GM21423 (cell line): ENCODE data around the gene LAMC1.

Experiments
- ATAC-seq: cut with Tn5 transposase; IDR thresholded peaks from one replicate; pipeline ENCODE4 v1.9.1; 2021; ENCODE audit warnings: mild to moderate bottlenecking, moderate library complexity; ENCODE audit not compliant: unreplicated experiment

LAMC1 gene

DNA sequence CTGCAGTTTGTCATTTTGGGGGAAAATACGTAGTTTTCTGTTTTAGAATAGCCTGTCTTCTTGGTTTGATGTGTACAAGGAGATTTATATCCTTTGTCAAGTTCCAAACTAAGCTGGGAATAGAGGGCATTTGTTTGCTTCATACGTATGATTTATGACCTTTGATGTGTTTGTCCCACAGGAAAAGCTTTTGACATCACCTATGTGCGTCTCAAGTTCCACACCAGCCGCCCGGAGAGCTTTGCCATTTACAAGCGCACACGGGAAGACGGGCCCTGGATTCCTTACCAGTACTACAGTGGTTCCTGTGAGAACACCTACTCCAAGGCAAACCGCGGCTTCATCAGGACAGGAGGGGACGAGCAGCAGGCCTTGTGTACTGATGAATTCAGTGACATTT, 79.9 kb downstream of the LAMC1 start:
- no peak for ATAC-seq

DNA sequence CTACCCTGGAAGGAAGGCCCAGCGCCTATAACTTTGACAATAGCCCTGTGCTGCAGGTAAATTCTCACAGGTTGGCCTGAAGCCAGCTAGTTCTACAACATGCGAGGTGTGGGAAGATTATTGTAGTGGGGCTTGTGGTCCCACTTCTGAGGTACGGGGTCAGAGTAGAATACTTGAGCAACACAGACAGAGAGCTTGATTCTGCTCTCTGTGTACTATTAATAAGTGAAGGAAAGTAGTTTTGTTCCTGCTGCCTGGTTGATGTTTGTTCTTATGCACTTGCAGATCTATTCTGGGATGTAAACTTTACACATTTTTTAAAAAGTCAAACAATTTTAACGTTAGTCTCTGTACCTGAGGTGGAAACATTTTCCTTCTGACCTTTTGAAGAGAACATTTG, 80.4 kb downstream of the LAMC1 start:
- no peak for ATAC-seq

DNA sequence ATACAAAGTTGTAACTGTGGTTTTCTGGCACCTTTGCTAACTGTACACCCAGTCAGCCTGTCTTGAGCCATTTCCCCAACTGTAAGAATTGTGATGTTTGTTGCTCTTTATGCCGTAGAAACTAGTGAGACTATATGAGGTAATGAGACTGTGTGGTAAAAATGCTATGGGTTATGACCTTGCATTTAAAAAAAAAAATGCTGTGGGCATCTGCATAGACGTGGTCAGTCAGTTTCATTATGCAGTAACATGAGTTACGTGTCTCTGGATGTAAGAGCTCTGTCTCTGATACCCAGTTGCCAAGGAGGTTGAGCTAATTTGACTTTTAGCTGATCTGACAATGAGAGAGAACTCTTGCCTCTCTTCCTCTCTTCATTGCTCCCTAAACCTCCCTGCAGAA, 82.2 kb downstream of the LAMC1 start:
- no peak for ATAC-seq

DNA sequence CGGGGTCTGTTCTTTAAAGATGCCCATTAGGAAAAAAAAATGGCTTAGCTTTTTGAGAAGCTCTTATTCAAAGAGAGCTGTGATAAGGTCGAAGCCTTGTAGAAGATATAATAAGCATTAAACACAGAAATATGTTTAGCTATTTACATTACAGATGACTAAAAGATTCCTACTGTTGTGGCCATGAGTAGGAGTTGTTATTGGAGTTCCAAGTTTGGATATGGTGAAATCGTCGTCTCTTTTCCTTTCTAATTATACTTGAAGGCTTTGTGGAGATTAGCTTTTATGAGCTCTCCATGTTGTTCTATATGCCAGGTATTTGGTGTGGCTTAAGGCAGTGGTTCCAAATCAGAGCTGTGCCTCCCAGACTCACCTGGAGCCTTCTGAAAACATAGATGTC, 82.9 kb downstream of the LAMC1 start:
- ATAC-seq: no peak

DNA sequence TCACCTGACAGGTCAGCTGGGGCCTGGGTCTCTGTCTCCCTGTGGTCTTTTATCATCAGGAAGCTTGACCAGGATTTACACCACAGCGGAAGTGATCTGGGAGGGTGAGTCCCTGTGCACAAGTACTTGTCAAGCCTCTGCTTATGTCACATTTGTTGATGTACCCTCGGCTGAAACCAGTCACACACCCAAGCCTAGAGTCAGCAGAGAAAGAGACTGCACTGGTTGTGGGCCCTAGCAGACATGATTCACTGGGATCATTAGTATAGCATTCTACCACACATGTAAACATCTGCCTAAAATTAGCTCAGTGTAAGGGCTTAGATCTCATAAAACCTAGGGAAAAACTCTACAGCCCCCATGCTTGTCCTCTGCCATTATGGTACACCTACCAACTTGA, 83.5 kb downstream of the LAMC1 start:
- no peak for ATAC-seq

DNA sequence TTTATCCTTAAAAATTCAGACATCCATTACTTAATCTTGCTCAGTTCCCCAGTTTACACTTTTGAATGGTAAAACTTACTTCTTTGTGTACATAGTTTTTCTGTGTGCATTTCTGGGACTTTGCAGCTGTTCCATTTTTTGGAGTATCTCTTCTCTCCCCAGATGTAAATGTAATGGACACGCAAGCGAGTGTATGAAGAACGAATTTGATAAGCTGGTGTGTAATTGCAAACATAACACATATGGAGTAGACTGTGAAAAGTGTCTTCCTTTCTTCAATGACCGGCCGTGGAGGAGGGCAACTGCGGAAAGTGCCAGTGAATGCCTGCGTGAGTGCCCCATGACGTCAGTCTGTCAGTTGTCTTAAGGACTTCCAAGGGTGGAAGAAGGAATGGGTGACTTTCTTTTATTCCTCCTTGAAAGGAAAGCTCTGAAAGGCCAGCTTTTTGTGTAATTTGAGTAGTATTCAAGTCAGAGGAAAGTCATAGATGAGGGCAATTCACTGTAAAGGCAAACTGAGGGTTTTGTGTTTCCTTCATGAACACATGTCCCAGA, 87.2 kb downstream of the LAMC1 start:
- ATAC-seq: no peak

DNA sequence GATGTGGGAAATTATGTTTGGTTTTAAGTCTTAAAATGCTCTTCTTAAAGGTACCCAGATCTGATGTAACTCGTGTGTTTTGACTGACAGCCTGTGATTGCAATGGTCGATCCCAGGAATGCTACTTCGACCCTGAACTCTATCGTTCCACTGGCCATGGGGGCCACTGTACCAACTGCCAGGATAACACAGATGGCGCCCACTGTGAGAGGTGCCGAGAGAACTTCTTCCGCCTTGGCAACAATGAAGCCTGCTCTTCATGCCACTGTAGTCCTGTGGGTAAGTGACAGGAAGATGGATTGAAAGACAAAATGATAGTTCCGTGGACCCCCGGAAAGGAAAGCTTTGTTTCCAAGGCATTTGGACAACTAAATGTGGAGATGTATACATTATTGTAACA, 91.2 kb downstream of the LAMC1 start:
- ATAC-seq: no peak

DNA sequence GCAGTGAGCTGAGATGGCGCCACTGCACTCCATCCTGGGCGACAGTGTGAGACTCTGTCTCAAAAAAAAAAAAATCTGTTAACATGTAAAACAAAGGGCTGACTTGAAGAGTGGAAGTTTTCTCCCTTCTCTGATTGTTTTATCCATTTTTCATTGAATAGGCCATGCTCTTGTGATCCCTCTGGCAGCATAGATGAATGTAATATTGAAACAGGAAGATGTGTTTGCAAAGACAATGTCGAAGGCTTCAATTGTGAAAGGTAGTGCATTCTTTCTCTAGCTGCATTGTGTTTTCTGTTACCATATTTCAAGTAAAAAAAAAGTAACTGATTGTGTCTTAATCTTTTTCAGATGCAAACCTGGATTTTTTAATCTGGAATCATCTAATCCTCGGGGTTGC, 93.2 kb downstream of the LAMC1 start:
- ATAC-seq: no peak

DNA sequence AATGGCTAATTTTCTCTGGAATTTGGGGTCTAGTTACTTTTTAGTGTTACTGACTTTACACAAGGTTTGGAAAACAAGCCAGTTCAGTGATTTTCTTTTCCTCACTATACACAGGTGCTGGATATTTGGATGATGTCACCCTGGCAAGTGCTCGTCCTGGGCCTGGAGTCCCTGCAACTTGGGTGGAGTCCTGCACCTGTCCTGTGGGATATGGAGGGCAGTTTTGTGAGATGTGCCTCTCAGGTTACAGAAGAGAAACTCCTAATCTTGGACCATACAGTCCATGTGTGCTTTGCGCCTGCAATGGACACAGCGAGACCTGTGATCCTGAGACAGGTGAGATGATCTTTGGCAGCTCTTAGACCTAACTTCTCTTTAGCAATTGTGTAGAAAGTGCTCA, 98.4 kb downstream of the LAMC1 start:
- ATAC-seq: no peak

DNA sequence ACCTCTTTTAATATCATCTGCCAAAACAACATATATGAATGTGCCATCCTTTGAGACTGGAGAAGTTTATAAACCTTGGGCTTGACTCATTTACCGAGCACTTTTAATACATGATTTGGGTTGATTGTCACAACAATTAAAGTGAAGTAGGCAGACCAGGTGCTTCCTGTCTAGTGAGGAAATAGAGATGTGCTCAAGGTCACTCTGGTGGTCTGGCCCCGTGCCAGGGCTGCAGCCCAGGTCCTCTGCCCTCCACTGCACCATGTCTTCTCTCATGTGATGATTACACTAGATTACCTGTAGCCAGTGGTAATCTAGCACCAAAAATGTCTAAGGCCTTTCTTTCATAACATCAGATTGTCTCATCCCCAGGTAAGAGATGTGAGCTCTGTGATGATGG, 101.0 kb downstream of the LAMC1 start:
- peak; percentile 62 for ATAC-seq

DNA sequence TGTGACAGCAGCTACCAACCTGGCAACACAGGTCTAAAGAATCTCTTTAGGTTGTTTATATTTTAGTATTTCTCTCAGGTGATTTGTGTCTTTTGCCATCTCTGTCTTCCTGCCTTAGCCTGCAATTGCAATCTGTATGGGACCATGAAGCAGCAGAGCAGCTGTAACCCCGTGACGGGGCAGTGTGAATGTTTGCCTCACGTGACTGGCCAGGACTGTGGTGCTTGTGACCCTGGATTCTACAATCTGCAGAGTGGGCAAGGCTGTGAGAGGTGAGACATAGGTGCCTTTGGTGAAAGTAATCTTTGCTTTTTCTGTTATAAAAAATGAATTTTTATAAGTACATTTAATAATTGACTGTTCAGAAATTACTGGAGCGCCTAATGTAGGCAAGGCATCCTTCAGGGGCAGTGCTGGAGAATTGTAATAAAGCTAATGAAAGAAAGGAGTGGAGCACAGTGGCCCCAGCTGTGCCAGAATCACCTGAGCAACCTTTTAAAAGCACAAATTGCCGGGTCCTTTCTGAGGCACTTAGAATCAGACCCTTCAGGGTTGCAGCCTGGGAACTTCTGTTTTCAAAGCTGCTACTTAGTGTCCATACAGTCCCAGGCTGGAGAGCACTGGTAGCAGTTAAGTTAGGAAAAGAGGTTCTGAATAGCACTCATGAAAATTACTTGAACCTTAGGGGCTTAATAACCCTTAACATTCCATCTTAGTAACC, 102.2 kb downstream of the LAMC1 start:
- no peak for ATAC-seq

DNA sequence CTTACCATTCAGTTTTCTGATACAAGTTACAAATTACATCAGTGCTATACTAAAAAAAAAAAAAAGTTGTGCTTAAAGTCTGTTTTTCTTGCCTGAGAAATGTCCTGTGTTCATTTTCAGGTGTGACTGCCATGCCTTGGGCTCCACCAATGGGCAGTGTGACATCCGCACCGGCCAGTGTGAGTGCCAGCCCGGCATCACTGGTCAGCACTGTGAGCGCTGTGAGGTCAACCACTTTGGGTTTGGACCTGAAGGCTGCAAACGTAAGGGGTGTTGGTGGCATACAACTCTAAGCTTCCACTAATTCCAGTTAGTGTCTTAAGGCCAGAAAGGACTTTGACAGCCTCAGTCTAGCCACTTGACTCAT, 102.8 kb downstream of the LAMC1 start:
- ATAC-seq: no peak

DNA sequence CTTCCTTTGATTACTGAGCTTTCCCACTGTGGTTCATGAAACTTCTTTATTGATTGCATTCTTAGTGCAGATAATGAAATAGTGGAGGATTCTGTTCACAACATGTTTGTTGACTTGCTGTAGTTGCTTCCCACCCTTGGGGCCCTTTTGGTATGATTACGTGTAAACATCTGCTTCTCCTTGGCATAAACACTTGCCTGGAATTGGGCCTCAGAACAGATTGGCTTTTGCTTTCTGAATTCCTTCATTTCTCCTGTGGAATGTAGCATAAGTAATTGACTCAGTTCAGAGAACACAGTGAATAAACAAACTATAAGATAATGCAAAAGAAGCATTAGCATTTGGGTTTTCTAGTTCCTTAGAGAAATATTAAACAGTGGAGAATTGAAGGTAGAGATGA, 103.3 kb downstream of the LAMC1 start:
- ATAC-seq: no peak

DNA sequence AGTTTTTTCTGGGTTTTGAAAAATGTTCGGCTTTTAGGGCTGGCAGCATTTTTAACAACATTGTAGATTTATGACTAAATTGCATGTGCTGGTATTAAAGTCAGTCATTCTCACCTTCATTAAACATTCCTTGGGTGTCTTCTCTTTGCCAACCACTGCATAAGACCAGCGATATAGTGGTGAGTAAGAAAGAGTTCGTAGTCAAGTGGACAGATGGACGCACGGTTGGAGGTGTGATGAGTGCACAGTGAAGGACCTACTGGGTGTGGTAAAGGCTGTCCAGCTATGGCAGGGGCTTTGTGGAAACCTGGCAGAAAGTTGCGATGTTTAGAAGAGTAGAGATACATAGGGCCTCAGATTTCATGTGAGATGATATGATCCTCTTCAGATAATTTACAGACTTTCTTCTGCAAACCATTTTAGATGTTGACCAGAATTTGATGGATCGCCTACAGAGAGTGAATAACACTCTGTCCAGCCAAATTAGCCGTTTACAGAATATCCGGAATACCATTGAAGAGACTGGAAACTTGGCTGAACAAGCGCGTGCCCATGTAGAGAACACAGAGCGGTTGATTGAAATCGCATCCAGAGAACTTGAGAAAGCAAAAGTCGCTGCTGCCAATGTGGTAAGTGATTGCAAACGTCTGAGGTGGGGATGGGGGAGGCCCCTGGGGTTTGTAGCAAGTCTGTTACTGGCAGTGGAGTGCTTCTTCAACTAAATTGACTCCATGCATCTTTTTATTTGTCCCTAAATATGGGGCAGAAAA, 106.9 kb downstream of the LAMC1 start:
- ATAC-seq: no peak

DNA sequence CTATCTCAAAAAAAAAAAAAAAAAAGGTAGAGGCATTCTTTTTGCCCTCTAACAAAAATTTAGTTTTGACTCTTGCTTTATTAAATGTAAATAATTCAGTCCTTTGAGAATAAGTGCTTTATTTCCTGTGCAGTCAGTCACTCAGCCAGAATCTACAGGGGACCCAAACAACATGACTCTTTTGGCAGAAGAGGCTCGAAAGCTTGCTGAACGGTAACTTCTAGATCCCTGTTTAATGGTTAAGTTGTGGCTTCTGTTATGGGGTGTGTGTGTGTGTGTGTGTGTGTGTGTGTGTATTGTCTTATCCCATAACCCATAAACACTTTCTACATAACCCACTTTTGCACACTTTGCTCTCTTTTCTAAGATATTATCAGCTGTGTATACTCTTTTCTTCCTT, 107.9 kb downstream of the LAMC1 start:
- ATAC-seq: no peak

DNA sequence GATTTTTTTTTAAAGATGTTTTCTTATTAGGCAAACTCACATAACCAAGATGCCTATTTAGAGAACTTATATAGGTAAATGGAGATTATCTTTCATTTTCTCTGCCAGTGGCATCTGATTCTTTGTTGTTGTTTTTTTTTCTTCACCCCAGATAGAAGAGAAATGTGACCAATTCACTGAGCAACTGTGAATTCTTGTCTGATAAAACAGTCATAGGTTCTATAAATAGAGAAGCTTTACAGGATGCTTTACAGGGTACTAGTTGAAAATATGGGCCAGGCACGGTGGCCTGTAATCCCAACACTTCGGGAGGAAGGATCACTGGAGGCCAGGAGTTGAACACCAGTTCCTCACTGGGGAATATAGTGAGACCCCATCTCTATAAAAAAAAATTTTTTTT, 112.1 kb downstream of the LAMC1 start:
- no peak for ATAC-seq

DNA sequence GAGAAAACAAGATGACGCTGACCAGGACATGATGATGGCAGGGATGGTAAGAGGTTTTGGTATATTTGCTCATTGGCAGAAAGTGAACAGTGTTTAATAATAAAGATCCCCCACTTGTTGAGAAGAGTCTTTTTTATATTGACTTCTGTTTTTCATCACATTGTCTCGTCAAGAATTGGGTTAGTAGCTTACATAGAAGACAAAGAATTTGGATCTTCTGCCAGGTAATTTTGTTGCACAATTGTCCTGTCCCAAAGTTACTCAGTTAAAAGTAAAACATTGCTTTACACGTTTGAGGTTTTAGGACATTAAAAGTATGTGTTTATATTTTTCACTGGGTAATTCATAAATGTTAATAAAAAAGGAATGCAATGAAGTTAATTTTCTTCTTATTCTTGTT, 114.6 kb downstream of the LAMC1 start:
- ATAC-seq: no peak

DNA sequence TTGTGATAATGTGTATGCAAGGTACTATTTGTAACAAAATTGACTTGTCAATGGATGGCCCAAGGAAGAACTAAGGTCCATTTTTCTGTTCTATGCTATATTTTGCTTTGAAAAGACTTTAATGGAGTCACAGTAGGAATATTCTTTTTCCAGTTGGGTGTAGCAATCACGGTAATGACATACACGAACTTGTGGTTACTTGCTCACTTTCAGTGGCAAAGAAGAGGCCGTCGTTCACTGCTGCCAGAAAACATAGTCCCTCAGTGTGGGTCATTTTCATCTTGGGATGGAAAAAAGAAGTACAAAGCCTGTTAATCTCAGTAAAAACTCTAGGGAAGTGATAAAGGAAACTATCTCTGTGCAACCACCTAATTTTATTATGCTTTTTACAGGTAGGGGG, 115.1 kb downstream of the LAMC1 start:
- no peak for ATAC-seq

DNA sequence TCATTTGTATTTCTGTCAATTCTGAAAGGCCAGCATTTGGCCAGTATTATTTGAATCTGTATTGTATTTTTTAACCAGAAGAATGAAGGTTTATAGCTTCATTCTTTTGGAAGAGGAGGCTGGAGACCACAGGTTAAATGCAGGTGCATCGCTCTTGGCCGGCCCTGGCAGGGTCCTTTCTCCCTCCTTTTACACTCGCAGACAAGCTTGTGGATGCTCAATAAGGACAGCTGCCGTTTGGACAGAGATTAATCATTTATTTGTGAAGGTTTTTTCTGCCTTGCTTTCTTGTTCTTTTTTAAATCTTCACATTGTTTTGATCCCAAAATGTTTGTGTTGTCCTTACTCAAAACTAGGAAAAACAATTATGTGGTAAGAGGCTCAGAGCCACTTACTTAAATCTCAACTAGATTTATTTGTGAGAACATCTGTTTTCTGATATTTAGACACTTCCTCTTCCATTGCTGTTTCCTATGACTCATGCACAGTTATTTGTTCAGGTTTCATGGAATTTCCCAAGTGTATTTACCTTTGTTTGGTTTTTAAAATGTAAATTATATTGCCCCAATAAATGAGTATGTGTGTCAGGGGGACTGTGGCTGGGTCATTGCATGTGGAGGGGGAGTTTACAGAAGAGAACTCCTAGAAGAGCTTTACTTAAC, 116.2 kb downstream of the LAMC1 start:
- ATAC-seq: no peak

DNA sequence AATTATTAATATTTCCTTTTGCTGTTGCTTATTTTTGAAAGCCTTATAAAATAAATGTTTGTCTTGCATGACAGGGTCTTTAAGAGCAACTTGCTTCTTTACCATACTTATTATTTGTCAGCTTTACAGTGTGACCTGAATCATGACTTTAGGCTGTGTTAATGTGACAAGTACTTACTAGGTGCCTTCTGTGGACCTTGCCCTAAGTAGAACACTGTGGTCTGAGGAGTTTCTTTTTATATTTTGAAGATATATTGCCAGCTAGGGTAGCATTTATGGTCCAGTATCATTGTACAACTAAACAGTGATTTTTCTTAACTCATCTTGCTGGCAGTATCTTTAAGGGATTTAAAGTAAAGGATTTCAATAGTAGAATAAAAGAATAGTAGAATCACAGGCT, 117.4 kb downstream of the LAMC1 start:
- no peak for ATAC-seq

DNA sequence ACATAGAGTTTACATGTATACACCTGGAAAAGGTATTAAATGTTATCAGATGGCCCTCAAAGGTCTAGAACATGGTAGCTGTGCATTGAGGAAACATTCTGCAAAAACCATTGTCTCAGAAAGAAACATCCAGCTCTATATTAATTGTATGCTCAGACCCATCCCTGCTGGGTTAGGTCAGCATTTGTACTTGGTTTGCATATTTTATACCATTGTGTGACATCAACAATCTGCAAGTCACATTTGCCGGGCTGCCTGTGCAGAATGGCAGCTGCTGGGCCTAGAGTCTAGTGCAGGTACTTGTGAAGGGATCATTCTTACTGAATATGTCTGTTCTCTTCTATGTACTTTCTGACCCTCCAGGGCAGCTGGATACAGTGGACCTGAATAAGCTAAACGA, 119.0 kb downstream of the LAMC1 start:
- ATAC-seq: no peak
